ENCODE results near the gene MAN1C1. TPM values are rescaled to one million over a fixed set of nuclear protein-coding genes. Genes with fewer than 3 reads are reported as not detected.

Gene MAN1C1
- total RNA-seq, 1 donor from 2014 or later: 6.3 TPM

DNA sequence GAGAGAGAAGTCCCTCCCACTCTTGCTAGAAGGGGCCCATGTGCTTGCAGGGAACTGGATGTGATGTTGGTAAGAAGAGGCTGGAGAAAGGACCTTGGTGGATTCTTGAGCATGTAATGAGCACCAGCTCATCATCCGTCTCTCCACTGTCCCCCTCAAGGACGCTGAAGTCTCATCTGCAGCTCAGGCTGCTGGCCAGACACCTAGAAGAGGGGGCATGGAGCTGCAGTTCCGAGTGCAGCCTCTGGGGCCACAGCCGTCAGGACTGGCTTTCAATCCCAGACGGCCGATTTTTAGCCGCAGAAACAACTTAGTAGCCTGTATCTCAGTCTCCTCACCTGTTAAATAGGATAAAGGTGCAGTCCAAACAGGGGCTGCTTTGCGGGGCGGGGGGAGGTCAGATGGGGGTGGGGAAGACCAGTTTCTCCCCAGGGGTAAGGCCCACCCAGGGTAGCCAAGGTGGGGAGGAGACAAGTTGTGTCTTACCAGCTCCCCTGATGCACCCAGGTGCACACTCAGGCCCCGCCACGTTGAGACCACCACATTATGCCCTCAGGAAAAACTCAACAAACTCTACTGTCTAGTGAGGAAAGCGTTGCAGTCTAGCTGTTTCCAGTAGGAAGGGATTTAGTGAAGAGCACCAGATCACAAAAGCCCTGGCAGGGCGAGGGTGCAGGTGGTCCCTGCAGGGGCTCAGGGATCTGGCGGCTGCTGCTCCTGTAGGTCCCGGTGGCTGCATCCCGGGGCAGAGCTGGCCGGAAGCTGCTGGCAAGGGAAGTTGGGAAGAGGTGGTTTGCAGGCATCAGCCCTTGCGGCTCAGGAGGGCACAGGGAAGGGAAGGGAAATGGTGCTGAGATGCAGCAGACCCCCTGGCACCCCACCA, 43.6 kb upstream of the MAN1C1 start:
- H3K27ac ChIP-seq (ENCODE audit: low read depth, low read length): no peak overlapping the region
- no peaks in the 10 kb centered on the region for H3K9me3 ChIP-seq (ENCODE audit: control insufficient read depth in 3 of 3, low read length in 3 of 3)
- peaks cover 24 to 42% (median 40%) of the 10 kb centered on the region in 3 donors for H3K4me1 ChIP-seq (ENCODE audit: control insufficient read depth in 3 of 3, insufficient read depth in 3 of 3, low read length in 3 of 3)
- H3K4me3 ChIP-seq (ENCODE audit: low read length in 3 of 3): peak overlapping the region in 2 of 3 donors; percentile 22 to 26
- no peaks in the 10 kb centered on the region for H3K27me3 ChIP-seq (ENCODE audit: control insufficient read depth in 3 of 3, insufficient read depth in 3 of 3, low read length in 3 of 3)
- peak overlapping the region in 1 of 3 donors; percentile 62 for H3K9ac ChIP-seq (ENCODE audit: low read depth in 1 of 3, low read length in 3 of 3)
- no peaks in the 10 kb centered on the region for H3K36me3 ChIP-seq (ENCODE audit: control insufficient read depth in 3 of 3, insufficient read depth in 3 of 3, low read length in 3 of 3)

DNA sequence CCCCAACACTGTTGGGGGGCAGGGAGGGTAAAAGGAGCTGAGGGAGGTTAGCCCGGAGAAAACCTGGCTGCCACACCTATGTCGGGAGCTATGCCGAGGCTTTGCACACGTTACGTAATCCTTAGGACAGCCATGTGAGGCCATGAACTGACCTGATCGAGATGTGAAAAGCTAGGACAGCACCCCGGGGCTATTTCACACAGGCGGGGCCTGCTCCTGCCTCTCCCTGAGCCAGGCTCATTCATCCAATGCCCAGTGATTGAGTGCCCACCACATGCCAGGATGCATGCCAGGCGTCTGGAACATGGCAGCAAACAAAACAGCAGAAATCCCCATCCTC, 43.0 kb upstream of the MAN1C1 start:
- Histone ChIP-seq H3K9ac (ENCODE audit: low read depth in 1 of 3, low read length in 3 of 3) (peak overlapping the region in 1 of 3 donors; percentile 62), H3K4me3 (ENCODE audit: low read length in 3 of 3) (peak overlapping the region in 2 of 3 donors; percentile 22 to 26), H3K4me1 (ENCODE audit: control insufficient read depth in 3 of 3, insufficient read depth in 3 of 3, low read length in 3 of 3) (peaks cover 19 to 36% (median 34%) of the 10 kb centered on the region in 3 donors), H3K27ac (ENCODE audit: low read depth, low read length) (no peak overlapping the region), H3K27me3 (ENCODE audit: control insufficient read depth in 3 of 3, insufficient read depth in 3 of 3, low read length in 3 of 3) (no peaks in the 10 kb centered on the region), H3K9me3 (ENCODE audit: control insufficient read depth in 3 of 3, low read length in 3 of 3) (no peaks in the 10 kb centered on the region), H3K36me3 (ENCODE audit: control insufficient read depth in 3 of 3, insufficient read depth in 3 of 3, low read length in 3 of 3) (no peaks in the 10 kb centered on the region)

DNA sequence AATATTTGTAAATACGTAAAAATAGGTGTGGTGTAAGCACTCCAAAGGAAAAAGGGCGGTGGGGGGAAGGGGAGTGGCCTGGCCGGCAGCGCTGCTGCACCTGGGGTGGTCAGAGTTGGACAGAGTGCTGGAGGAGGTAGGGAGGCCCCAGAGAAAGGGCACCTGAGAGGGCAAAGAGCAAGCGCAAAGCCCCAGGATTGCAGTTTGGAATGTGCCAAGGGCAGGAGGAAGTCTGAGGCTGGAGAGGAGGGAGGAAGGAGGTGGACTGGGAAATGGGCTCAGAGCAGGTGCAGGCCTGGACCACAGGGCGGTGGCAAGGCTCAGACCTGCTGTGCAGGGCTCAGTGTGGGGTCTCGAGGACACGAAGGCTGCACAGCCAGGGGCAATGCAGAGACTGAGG, 42.6 kb upstream of the MAN1C1 start:
- no peak overlapping the region for H3K9ac ChIP-seq (ENCODE audit: low read depth in 1 of 3, low read length in 3 of 3)
- peaks cover 15 to 32% (median 30%) of the 10 kb centered on the region in 3 donors for H3K4me1 ChIP-seq (ENCODE audit: control insufficient read depth in 3 of 3, insufficient read depth in 3 of 3, low read length in 3 of 3)
- no peak overlapping the region for H3K4me3 ChIP-seq (ENCODE audit: low read length in 3 of 3)
- H3K27ac ChIP-seq (ENCODE audit: low read depth, low read length): no peak overlapping the region
- no peaks in the 10 kb centered on the region for H3K36me3 ChIP-seq (ENCODE audit: control insufficient read depth in 3 of 3, insufficient read depth in 3 of 3, low read length in 3 of 3)
- H3K9me3 ChIP-seq (ENCODE audit: control insufficient read depth in 3 of 3, low read length in 3 of 3): no peaks in the 10 kb centered on the region
- H3K27me3 ChIP-seq (ENCODE audit: control insufficient read depth in 3 of 3, insufficient read depth in 3 of 3, low read length in 3 of 3): no peaks in the 10 kb centered on the region

DNA sequence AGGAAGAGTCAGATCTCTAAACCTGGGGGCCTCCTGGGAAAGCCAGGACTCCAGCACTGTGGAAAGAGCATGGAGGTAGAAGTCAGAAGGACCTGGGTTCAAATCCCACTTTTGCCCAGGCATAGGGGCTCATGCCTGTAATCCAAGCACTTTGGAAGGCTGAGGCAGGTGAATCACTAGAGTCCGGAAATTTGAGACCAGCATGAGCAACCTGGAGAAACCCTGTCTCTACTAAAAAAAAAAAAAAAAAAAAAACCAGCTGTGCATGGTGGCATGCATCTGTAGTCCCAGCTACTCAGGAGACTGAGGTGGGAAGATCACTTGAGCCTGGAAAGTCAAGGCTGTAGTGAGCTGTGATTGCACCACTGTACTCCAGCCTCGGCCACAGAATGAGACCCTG, 41.4 kb upstream of the MAN1C1 start:
- Histone ChIP-seq H3K4me1 (ENCODE audit: control insufficient read depth in 3 of 3, insufficient read depth in 3 of 3, low read length in 3 of 3) (peaks cover 12 to 27% (median 25%) of the 10 kb centered on the region in 3 donors), H3K9me3 (ENCODE audit: control insufficient read depth in 3 of 3, low read length in 3 of 3) (no peaks in the 10 kb centered on the region), H3K4me3 (ENCODE audit: low read length in 3 of 3) (no peak overlapping the region), H3K9ac (ENCODE audit: low read depth in 1 of 3, low read length in 3 of 3) (no peak overlapping the region), H3K36me3 (ENCODE audit: control insufficient read depth in 3 of 3, insufficient read depth in 3 of 3, low read length in 3 of 3) (no peaks in the 10 kb centered on the region), H3K27ac (ENCODE audit: low read depth, low read length) (no peak overlapping the region), H3K27me3 (ENCODE audit: control insufficient read depth in 3 of 3, insufficient read depth in 3 of 3, low read length in 3 of 3) (no peaks in the 10 kb centered on the region)

DNA sequence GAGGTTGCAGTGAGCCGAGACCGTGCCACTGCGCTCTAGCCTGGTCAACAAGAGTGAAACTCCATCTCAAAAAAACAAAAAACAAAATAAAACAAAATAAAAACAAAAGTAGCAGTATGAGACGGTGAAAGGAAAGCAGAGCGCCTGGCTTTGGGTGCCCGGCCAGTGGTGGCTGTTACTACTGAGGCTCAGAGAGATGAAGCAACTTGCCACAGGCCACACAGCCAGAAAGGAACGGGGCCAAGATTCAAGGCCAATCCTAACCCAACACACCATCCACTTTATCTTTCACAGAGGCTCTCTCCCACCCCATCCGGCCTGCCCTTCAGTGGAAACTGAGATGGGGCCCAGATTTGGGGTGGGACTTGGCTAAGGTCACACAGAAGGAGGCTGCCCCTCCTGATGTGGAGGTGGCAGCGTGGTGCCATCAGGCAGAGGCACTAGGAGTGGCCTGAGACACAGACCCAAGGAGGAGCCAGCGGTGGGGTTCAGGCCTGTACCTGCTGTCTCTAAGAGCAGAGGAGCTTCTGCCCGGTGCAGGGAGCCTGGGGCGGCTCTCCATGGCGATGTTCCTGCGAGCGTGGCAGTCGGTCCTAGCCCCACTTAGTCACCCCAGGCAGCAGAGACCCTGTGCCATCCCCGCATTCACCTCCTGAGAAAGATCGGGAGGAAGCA, 40.0 kb upstream of the MAN1C1 start:
- Histone ChIP-seq H3K36me3 (ENCODE audit: control insufficient read depth in 3 of 3, insufficient read depth in 3 of 3, low read length in 3 of 3) (no peaks in the 10 kb centered on the region), H3K27ac (ENCODE audit: low read depth, low read length) (no peak overlapping the region), H3K4me1 (ENCODE audit: control insufficient read depth in 3 of 3, insufficient read depth in 3 of 3, low read length in 3 of 3) (peaks cover 11 to 23% (median 20%) of the 10 kb centered on the region in 3 donors), H3K27me3 (ENCODE audit: control insufficient read depth in 3 of 3, insufficient read depth in 3 of 3, low read length in 3 of 3) (no peaks in the 10 kb centered on the region), H3K4me3 (ENCODE audit: low read length in 3 of 3) (no peak overlapping the region), H3K9ac (ENCODE audit: low read depth in 1 of 3, low read length in 3 of 3) (no peak overlapping the region), H3K9me3 (ENCODE audit: control insufficient read depth in 3 of 3, low read length in 3 of 3) (no peaks in the 10 kb centered on the region)

DNA sequence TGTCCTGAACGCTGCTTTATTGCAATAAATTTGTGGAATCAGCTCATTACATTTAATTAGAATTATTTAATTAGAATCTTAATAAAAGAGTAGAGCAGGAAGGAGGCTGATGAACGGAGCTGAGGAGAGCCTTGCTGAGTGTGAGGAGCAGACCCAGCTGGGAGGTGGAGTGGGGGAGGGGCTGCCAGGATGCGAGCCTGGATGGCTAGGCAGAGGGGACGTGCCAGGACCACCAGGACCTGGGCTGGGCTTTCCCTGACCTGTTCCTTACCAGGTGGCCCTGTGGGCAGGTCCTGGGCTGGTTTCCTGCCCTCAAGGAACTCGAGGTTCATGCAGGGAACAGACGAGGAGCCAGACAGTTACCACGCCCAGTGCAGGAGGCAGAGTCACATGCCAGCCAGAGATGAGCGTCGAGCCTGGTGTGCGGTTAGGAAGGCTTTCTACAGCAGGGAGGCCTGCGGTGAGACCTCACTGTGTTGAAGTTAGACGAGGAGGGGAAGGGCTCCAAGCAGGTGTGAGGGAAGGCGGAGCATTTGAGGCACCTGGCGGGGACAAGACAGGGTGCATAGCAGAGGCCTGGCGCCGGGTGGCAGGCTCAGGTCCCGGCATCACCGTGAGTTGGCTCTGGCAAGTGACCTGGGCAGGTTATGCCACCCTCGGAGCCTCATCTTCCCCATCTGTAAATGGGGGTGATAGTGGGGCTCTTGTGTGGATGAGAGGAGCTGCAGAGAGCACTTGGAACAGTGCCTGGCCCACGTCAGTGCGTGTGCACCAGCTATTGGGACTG, 39.3 kb upstream of the MAN1C1 start:
- Histone ChIP-seq H3K9me3 (ENCODE audit: control insufficient read depth in 3 of 3, low read length in 3 of 3) (no peaks in the 10 kb centered on the region), H3K27ac (ENCODE audit: low read depth, low read length) (no peak overlapping the region), H3K36me3 (ENCODE audit: control insufficient read depth in 3 of 3, insufficient read depth in 3 of 3, low read length in 3 of 3) (no peaks in the 10 kb centered on the region), H3K4me1 (ENCODE audit: control insufficient read depth in 3 of 3, insufficient read depth in 3 of 3, low read length in 3 of 3) (peaks cover 5 to 15% (median 13%) of the 10 kb centered on the region in 3 donors), H3K27me3 (ENCODE audit: control insufficient read depth in 3 of 3, insufficient read depth in 3 of 3, low read length in 3 of 3) (no peaks in the 10 kb centered on the region), H3K9ac (ENCODE audit: low read depth in 1 of 3, low read length in 3 of 3) (peak overlapping the region in 1 of 3 donors; percentile 16), H3K4me3 (ENCODE audit: low read length in 3 of 3) (no peak overlapping the region)

DNA sequence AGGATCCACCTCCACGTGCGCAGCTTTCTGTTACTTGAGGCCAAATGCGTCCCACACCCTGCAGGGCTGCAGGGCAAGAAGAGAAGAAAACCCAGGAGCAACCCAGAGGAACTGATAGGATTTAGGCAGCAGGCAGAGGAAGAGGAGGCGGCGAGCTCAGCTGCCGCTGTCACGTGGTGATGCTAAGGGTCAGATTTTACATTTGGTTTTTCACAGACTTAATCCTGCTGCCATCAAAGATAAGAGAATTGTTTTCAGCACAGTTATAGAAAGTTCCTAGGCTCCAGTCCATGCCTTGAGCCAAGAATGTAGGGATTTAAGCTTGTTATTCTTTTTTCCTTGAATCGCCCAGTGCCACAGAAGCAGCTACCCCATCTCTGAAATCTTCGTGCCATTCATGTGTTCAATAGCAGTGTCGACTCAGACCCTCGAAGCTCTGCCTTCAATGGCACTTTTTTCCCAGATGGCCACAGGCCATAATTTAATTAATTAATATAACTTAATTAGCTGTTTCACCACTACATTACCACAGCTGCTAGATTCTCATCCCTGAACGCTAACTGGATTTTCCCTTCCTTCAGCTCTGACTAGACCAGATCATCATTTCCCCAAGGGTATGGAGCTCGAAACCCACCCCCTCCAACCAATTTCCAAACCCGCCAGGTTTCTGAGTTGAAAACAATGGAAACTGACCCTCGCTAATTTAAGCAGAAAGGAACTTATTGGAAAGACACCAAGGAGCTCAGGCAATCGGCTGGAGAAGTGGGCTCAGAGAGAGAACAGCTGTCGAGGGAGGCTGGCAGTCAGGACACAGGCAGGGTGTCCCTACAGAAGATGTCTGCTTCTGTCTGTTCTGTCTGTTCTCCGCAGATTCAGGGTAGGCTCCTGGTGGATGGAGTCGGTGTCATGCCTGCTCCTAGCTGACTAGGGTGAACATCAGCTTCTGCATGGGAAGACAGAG, 37.0 kb upstream of the MAN1C1 start:
- H3K27ac ChIP-seq (ENCODE audit: low read depth, low read length): no peak overlapping the region
- no peaks in the 10 kb centered on the region for H3K36me3 ChIP-seq (ENCODE audit: control insufficient read depth in 3 of 3, insufficient read depth in 3 of 3, low read length in 3 of 3)
- peak overlapping the region in 1 of 3 donors; percentile 40 for H3K9ac ChIP-seq (ENCODE audit: low read depth in 1 of 3, low read length in 3 of 3)
- no peaks in the 10 kb centered on the region for H3K27me3 ChIP-seq (ENCODE audit: control insufficient read depth in 3 of 3, insufficient read depth in 3 of 3, low read length in 3 of 3)
- H3K4me3 ChIP-seq (ENCODE audit: low read length in 3 of 3): no peak overlapping the region
- H3K9me3 ChIP-seq (ENCODE audit: control insufficient read depth in 3 of 3, low read length in 3 of 3): no peaks in the 10 kb centered on the region
- H3K4me1 ChIP-seq (ENCODE audit: control insufficient read depth in 3 of 3, insufficient read depth in 3 of 3, low read length in 3 of 3): peaks cover 7 to 11% (median 10%) of the 10 kb centered on the region in 3 donors

DNA sequence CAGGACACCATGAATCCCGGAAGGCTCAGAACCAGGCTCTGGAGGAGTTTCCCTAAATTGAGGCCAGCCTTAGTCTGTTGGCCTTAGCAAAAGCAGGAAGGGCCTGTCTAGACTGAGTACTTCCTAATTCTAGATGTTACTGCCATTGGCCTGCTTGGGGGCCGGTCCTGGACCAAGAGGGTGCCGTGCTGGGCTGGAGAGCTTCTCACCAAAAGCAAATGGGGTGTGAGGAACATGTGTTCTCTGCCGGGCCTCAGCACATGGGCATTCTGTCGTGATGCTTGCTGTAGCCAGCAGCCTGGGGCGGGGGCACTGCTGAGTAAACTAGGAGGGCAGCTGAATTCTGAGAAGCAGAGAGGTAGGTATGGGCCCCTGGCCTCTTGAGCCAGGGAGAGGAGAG, 35.7 kb upstream of the MAN1C1 start:
- H3K36me3 ChIP-seq (ENCODE audit: control insufficient read depth in 3 of 3, insufficient read depth in 3 of 3, low read length in 3 of 3): no peaks in the 10 kb centered on the region
- no peaks in the 10 kb centered on the region for H3K27me3 ChIP-seq (ENCODE audit: control insufficient read depth in 3 of 3, insufficient read depth in 3 of 3, low read length in 3 of 3)
- no peaks in the 10 kb centered on the region for H3K9me3 ChIP-seq (ENCODE audit: control insufficient read depth in 3 of 3, low read length in 3 of 3)
- no peak overlapping the region for H3K27ac ChIP-seq (ENCODE audit: low read depth, low read length)
- no peak overlapping the region for H3K4me3 ChIP-seq (ENCODE audit: low read length in 3 of 3)
- peaks cover 7 to 17% (median 16%) of the 10 kb centered on the region in 3 donors for H3K4me1 ChIP-seq (ENCODE audit: control insufficient read depth in 3 of 3, insufficient read depth in 3 of 3, low read length in 3 of 3)
- H3K9ac ChIP-seq (ENCODE audit: low read depth in 1 of 3, low read length in 3 of 3): no peak overlapping the region

DNA sequence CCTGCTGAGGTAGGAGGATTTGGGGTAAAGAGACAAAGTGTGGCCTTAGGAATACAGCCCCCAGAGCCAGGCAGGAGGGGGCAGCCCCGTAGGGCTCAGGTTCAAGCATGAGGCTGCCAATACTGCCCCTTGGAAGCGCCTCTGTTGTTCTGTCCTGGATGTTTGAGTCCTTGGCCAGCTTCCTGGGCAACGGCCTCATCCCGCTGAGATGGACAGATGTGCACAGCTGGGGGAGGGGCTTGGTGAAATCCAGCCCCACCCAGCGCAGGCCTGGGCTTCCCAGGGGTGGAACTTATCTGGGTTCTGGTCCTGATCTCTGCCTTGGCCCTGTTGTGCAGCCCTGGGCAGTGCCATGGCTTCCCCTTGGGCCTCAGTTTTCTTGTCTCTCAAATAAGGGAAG, 34.8 kb upstream of the MAN1C1 start:
- Histone ChIP-seq H3K9me3 (ENCODE audit: control insufficient read depth in 3 of 3, low read length in 3 of 3) (no peaks in the 10 kb centered on the region), H3K36me3 (ENCODE audit: control insufficient read depth in 3 of 3, insufficient read depth in 3 of 3, low read length in 3 of 3) (no peaks in the 10 kb centered on the region), H3K4me3 (ENCODE audit: low read length in 3 of 3) (no peak overlapping the region), H3K27ac (ENCODE audit: low read depth, low read length) (no peak overlapping the region), H3K4me1 (ENCODE audit: control insufficient read depth in 3 of 3, insufficient read depth in 3 of 3, low read length in 3 of 3) (peaks cover 7 to 17% (median 16%) of the 10 kb centered on the region in 3 donors), H3K27me3 (ENCODE audit: control insufficient read depth in 3 of 3, insufficient read depth in 3 of 3, low read length in 3 of 3) (no peaks in the 10 kb centered on the region), H3K9ac (ENCODE audit: low read depth in 1 of 3, low read length in 3 of 3) (no peak overlapping the region)
